ENCODE results near the gene GSTO1. TPM values are rescaled to one million over a fixed set of nuclear protein-coding genes. Genes with fewer than 3 reads are reported as not detected.

GSTO1 gene
- total RNA-seq, 1 donor from 2014 or later: 250 TPM

- no peak for DNase-seq (ENCODE audit: extremely low read depth, low read depth, low spot score)
These were observed 19.3 kb downstream of the GSTO1 start for GRCh38 chr10:104273899-104274575.

GRCh38 chr10:104274762-104275721 is 20.4 kb downstream of the GSTO1 start:
- DNase-seq (ENCODE audit: extremely low read depth, low read depth, low spot score): no peak

GRCh38 chr10:104276192-104276591 is 21.5 kb downstream of the GSTO1 start:
- DNase-seq (ENCODE audit: extremely low read depth, low read depth, low spot score): no peak

- DNase-seq (ENCODE audit: extremely low read depth, low read depth, low spot score): no peak
These were observed 23.1 kb downstream of the GSTO1 start for GRCh38 chr10:104277785-104278184.

GRCh38 chr10:104279550-104280259 is 25.0 kb downstream of the GSTO1 start:
- no peak for DNase-seq (ENCODE audit: extremely low read depth, low read depth, low spot score)

GRCh38 chr10:104281694-104282093 is 27.0 kb downstream of the GSTO1 start:
- DNase-seq (ENCODE audit: extremely low read depth, low read depth, low spot score): no peak

GRCh38 chr10:104284846-104285245 is 30.2 kb downstream of the GSTO1 start:
- DNase-seq (ENCODE audit: extremely low read depth, low read depth, low spot score): no peak

- DNase-seq (ENCODE audit: extremely low read depth, low read depth, low spot score): no peak
These were observed 32.2 kb downstream of the GSTO1 start for GRCh38 chr10:104286939-104287338.

- DNase-seq (ENCODE audit: extremely low read depth, low read depth, low spot score): no peak
These were observed 33.7 kb downstream of the GSTO1 start for GRCh38 chr10:104288355-104288754.

- DNase-seq (ENCODE audit: extremely low read depth, low read depth, low spot score): no peak
These were observed 36.8 kb downstream of the GSTO1 start for GRCh38 chr10:104291439-104291951.

GRCh38 chr10:104293011-104293410 is 38.3 kb downstream of the GSTO1 start:
- DNase-seq (ENCODE audit: extremely low read depth, low read depth, low spot score): no peak

- no peak for DNase-seq (ENCODE audit: extremely low read depth, low read depth, low spot score)
These were observed 39.2 kb downstream of the GSTO1 start for GRCh38 chr10:104293781-104294321.

- no peak for DNase-seq (ENCODE audit: extremely low read depth, low read depth, low spot score)
These were observed 42.2 kb downstream of the GSTO1 start for GRCh38 chr10:104296687-104297436.

- no peak for DNase-seq (ENCODE audit: extremely low read depth, low read depth, low spot score)
These were observed 43.3 kb downstream of the GSTO1 start for GRCh38 chr10:104297697-104298660.

- no peak for DNase-seq (ENCODE audit: extremely low read depth, low read depth, low spot score)
These were observed 44.6 kb downstream of the GSTO1 start for GRCh38 chr10:104299031-104299904.

- peak; percentile 99 for DNase-seq (ENCODE audit: extremely low read depth, low read depth, low spot score)
These were observed 45.5 kb downstream of the GSTO1 start for GRCh38 chr10:104300002-104300735.

GRCh38 chr10:104300736-104301292 is 46.1 kb downstream of the GSTO1 start:
- DNase-seq (ENCODE audit: extremely low read depth, low read depth, low spot score): peak; percentile 93
